Stimulated activated CD4-positive, alpha-beta T cell treated with anti-CD3 and anti-CD28 coated beads, Interleukin-12 subunit alpha, Interleukin-12 subunit beta, amount 100 ng/mL, for 24 hours (primary cell): ENCODE measurements around the gene EGR1.
"Not testable (repeated sequence)": the region's sequence is repeated elsewhere in the genome, so short reads cannot be mapped to it uniquely, and the experiment has no call there.

Source experiments
- DNase-seq, 2 experiments: peaks; one replicate each; pipeline ENCODE4 v3.0.0-alpha.2; 2020; ENCODE audit warnings: low read depth in 2 of 2

EGR1 gene

DNA sequence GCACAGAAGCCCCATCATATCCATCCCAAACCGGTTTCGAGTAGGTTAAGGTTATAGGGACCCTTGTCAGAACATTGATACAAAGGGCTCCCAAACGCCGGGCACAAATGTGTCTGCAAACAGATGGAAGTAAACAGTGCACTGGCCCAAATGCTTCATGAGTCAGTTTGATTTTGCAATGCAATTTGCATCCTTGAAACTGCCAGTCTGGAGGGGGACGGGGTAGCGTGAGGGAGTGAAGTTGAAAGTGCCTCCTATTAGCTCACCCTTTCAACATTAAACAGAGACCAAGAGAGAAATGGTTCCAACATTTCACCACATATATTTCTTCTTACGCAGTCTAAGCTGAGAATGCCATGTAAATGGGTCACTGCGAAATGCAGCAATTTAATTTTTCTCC is 42.2 kb downstream of the EGR1 start:
- not testable (repeated sequence) for DNase-seq

DNA sequence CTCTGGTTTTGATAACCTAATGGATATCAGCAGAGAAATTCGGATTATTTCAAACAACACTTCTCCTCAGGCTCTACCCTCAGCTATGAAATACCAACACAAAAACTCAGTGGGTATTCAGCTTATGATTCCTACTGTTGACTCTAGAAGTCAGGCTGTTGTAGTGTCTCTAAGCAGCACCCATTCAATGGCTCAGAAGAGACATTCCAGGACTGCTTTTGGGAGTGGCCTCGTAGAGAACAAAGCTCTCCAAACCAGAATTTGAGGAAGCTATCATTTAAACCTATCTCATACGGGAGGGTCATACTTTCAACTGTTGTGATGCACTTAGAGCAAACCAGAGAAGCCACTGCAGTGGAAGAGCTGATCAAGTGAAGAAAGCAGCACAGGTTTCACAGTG is 43.7 kb downstream of the EGR1 start:
- DNase-seq = no peak

- DNase-seq = no peak
Observed at GRCh38 chr5:138514021-138514420, 48.7 kb downstream of the EGR1 start.

GRCh38 chr5:138515556-138516245 is 50.4 kb downstream of the EGR1 start:
- no peak for DNase-seq

- DNase-seq = no peak
Observed at GRCh38 chr5:138517437-138517836, 52.2 kb downstream of the EGR1 start.
